ENCODE data around the gene TGM1.

Gene TGM1

DNA sequence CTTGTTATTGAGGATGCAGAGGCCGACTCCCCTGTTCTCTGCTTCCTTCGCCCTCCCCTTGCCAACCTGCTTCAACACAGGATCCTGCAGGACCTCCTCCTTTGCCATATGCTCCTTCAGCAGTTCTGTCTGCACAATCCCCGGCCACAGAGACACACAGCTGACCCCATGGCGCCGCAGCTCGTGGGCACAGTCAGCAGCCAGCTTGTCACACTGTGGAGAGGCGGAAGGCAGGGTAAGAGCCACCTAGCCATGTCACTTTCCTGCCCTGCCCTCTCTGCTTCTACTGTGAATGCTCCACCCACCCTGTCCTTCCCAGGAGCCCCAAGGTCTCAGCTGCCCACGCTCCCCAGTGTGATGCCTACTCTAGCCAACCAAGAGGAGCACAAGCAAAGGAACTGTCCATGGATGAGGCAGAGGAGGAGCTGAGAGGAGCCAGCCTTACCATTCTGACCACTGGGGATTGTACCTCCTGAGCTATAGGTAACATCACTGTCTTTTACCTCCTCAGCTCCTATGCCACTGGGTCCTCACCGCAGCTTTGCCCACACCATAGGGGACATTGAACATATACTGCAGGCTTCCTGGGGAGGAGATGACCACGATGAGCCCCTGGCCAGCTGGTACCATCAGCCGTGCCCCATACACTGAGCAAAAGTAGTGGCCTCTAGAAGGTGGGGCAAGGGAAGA lies 29.3 kb upstream of the TGM1 start:
- DNase-seq = no peak

DNA sequence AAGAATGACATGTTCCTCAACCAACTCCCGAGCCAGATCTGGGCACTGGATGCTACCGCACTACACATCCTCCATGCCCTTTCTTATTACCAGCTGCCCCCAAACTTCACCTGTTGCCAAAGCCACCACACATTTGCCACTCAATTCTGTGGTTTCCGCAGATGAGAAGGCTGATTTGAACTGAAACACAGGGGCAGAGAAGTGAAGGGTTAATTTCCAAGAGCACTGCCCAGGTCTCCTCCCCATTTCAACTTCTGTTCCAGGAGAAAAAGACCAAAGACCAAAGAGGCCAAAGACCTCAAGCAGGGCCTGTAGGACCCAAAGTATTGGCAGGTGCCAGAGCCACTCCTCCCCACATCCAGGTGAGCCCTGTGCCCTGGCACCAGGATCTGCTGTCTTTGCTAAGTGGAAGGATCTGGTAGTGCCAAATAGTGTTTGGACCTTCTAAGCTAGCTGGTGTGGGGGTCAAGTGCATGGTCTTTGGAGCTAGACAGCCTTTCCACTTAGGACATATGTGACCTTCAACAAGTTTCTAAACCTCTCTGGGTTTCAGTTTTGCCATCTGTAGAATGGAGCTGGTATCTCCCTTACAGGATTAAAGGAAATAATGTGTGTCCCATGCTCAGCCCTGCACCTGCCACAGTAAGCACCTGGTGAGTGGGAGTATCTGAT lies 28.6 kb upstream of the TGM1 start:
- no peak for DNase-seq

DNA sequence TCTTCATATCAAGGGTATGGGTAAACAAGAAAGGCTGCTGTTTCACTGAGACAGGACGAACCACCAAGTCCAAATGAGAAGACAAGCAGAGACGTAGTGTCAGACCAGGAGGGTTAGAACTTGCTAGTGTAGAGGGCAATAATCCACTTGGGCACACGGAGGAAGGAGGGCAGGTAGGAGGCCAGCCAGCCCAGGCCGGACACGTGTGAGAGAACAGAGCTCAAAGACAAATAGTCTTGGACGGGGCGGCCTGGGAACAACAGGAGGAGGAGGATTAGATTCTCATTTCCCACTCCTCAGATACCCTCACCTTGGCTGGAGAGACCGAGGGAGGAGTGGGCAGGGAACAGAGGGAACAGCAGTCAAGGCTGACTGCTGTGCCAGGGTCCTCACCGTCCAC lies 27.8 kb upstream of the TGM1 start:
- no peak for DNase-seq

DNA sequence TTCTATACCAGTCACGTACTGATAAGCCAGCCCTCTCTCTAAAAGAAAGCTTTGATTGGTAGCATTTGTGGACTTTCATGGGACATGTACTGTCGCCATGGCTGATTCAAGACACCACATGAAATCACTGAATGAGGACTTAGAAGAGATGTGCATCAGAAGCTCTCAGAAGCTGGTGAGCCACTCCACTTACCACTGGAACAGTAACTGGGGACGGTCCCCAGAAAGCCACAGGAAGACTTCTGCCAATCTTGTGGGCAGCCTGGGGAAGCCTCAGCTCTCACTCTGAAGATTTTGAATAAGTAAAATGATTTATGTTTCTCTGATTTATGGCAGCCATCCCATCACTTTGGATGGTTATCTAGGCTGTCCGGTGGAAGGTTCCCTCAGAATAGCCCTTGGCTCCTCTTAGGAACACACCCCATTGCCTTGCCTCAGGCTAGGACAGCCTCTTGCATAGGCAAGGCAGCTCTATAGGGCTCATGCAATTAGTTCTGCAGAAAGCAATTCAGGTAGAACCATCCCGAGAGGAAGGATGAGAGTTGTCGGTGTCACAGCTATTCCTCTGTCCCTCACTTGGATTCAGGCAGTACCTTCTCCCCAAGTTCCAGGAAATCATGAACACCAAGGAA lies 26.8 kb upstream of the TGM1 start:
- peak; percentile 25 for DNase-seq

DNA sequence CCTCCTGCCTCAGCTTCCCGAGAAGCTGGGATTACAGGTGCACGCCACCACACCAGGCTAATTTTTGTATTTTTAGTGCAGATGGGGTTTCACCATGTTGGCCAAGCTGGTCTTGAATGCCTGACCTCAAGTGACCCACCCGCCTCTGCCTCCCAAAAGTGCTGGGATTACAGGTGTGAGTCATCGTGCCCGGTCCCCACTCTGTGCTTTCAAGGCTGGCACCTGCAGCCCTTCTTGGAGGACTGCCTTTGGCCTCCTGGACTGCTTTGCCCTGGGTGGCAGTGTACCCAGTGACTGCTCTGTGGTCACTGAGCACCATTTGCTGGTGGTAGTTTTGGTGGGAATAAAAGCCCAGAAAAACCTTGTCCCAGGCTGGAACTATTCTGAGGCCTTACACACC lies 24.0 kb upstream of the TGM1 start:
- no peak for DNase-seq

DNA sequence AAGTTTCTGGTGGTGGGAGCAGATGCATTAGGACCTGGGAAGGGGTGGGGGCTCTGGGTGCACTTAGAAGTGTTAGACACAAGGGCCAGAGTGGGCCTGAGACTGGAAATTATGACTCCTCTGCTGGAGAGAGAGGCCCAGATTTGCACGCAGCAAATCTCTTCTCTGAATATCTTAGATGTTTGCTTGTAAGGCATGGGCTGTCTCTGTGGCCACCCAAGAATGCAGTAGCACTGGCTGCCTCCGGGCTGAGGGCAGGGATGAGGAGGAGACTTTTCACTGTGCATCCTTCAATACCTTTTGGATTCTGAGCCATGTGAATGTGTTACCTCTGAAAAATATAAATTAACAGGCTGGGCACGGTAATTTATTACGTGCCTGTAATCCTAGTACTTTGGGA lies 22.4 kb upstream of the TGM1 start:
- no peak for DNase-seq

DNA sequence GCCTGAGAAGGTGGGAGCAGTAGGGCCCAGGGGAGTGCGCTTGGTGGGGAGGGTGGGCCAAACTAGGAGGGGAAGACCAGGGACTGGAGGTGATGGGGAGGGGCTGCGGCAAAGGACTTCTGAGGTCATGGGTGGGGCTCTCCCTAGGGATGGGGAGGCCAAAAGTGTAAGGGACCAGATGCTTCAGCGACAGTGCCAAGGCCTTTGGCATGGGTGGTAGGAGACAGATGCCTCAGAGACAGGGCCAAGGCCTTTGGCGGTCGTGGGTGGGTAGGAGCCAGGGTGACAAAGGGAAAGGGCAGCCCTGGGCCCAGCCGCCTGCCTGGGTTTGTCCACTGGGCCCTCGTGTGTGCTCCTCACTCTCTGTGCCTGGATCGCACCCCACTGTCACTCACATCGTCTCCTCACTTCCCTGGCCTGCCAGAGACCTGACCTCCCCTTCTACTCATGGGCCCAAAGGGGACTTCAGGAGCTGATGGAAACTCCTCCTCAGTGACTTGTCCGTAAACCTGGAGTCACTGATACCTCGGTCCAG lies 21.6 kb upstream of the TGM1 start:
- no peak for DNase-seq

DNA sequence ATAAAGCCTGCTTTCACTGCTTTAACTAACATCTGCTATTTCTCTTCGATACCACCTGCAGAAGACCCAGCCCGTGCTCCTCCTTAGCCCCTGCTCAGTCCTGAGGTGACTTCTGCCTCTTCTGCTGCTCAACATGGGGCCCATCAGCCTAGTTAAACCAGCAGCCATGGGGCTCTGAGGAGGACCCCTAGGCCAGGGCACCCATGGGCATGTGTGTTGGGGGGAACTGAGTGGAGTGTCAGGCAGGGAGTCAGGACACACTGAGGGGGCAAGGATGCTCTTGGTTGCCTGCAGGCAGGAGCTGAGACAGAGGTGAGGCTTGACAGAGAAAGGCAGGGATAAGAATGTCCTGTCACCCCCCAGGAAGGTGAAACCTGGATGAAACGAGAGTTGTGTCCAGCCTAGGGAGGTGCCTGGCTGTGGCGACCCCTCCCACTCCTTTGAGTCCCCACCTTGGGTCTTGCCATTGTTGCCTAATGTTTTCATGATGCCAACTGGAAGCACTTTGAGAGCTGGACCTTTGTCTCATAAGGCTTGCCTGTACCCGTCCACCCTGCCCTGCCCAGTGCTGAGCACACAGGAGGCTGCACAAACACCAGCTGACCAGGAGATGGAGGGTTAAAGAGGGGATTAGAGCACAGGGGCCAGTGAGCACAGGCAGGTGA lies 21.0 kb upstream of the TGM1 start:
- DNase-seq = no peak

DNA sequence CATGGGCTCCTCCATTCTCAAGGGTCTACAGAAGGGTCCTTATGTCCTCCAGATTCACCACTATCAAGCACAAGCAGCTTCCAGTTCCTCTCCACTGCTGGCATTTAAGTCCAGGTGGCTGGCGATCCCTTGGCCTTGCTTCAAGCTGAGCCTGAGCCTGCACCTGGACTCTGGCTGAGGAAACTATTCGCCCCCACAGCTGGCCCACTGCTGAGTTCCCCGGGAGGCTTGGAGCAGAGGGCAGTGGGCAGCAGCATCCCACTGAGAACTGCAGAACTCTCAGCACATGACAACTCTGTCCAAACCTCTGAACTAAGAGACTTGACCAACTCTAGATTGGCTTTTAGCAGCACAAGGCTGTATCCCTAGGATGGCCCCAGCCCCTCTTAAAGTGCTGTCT lies 19.8 kb upstream of the TGM1 start:
- DNase-seq = no peak

DNA sequence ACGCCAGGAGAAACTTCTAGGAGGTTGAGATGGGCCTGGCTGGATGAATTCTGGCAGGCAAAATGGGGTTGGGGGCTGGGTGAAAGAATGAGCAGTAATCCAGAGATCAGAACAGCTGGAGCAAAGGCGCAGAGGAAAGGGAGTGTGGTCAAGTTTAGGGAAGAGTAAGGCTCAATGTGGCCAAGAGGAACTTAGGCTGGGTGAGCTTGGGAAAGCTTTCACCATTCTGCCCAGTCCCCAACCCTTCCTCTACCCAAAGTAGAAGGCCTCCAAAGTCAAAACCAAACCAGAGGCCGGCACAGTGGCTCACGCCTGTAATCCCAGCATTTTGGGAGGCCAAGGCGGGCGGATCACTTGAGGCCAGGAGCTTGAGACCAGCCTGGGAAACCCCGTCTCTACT lies 18.7 kb upstream of the TGM1 start:
- DNase-seq = no peak

DNA sequence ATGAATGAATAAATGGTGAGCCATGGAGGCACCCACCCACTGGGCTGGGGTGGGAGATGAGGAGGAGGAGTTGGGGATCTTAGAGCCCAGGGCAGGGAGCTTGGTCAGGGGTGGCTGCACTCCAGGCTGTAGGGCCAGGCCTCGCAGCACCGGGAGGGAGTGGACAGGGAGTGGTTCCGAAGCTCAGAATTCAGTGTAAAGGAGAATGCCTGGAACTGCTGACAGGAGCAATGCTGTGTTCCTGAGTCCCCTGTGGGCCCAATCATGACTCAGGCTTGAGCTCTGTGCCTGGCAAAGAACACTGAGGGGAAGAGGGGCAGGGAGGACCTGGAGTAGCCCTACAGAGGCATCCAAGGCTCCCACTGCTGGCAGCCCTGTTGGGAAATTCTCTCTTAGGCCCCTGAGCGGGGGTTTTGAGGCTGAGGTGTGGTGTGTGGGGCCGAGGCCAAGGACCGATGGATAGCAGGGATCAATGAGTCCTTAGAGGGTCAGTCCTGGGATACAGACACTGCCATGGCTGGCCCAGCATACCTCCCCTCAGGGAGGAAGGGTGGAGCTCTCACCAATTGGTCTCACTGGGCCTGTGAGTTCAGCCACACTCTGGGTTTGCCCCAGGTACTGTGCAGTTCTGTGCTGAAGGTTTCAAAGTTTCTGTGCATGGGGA lies 18.0 kb upstream of the TGM1 start:
- DNase-seq = no peak

DNA sequence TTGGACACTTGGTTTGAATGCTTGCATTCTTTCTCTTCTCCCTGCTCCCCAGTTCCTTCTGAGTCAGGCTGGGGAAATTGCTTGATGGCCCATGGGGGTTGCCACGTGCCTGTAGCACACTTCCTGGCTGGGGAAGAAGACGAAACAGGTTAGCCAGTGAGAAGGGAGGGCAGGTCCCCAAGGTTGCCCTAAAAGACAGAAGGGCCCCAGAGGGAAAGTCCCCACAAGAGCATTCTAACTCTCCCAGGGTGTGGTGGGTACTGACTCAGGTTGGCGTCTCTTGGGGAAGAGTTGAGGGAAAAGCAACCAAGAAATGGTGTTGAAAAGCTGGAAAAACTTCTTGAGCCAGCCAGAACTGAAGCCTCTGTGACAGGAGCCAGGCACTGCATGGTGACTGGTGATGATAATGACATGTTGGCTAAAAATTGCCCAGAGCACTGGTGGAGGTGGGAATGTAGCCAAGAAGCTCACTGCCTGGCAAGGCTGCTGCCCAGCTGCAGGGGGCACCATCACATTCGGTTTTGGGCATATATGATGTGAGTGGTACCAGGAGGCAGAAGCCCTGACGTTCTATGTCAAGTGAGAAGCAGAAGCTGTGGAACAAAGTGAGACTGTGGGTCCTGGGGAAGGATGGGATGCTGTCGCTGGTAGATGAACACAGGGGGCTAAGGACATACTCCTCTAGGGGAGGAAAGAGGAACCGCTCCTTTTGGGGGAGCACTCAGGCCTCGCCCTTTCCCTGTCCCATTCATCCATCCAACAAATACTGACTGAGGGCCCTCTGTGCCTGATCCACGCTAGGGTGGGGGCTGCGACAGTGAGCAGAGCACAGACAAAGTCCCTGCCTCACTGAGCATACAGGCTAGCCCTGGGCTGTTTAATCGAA lies 16.6 kb upstream of the TGM1 start:
- peak; percentile 91 for DNase-seq

DNA sequence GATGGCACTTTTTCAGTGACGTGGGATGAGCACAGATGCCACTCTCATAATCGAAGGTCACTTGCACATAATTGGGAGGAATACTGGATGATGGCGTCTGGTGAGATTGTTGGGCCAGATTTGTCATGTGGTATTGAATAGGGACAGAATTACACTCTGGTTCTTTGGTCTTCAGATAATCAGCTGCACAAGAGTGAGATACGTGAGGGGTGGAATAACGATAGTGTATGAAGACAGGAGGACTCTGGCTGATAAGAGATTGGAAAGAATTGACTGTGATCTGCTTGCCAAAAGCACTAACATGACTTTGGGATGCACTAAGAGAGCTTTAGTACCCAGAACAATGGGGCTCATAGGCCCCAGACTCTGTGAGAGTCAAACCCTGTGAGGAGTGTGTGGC lies 15.4 kb upstream of the TGM1 start:
- DNase-seq = peak; percentile 41

DNA sequence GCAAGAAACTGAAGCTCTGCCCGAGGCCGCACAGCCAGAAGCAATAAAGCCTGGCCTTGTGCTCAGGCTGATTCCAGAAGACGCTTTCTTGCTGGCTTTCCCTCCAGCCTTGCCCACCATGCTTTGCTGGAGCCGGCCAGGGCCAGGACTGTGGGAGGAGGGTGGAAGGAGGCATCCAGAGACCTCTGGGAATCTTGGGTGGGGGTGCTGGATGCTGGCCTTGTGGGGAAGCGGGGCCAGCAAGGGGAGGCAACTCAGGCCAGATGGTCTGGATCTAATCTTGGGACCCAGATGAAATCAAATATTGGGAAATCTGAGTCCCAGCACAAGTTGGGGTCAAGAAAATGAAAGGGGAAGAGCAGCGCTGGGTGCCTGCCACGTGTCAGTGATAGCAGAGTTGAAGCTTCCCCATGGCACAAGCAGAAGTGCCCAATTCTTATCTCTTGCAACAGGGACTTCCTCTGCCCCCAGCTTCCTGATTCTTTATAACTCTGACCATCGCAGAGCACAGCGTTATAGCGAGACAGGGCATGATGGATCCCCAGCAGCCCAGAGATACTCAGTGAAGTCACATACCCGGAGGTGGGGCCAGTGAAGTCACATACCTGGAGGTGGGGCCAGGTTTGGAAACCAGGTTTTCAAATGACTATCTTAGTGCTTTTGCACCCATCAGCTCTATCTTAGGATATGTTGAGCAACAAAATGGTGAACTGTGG lies 14.8 kb upstream of the TGM1 start:
- peak; percentile 95 for DNase-seq

DNA sequence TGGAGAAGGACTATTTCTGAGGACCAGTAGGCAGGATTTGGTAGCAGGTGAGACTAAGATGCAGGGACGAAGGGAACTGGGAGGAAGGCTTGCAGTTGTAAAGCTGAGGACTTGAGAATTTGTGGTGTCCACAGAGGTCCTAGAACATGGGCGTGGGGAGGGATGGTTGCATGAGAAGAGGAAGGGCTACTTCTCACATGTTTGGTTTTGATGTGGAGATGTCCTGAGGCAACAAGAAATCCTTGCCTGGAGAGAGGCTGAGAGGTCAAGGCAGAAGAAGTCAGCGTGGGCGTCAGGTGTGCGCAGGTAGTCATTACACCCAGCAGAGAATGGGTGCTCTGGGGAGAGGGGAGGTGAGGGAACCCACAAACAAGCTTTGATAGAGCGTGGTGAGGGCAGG lies 14.1 kb upstream of the TGM1 start:
- DNase-seq = no peak

DNA sequence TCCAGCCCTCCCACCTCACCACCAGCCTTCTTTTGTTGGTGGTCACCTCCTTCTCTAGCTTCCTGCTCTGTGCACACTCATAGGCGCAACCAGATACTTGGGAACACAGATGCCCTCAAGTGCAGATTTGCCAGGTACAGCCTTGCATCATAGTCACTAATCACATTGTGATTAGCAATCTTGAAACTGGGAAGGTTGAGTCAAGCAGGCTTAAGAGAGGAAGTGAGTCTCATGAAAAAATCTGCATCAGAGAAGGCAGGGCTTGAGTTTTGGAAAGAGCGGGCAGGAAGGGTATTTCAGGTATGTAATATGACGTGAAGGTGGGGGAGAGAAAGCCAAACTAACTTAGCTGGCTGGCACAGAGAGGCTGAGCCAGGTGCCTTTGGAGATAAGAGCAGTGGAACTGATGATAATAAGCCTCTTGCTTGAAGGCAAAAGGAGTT lies 11.1 kb upstream of the TGM1 start:
- peak; percentile 59 for DNase-seq

DNA sequence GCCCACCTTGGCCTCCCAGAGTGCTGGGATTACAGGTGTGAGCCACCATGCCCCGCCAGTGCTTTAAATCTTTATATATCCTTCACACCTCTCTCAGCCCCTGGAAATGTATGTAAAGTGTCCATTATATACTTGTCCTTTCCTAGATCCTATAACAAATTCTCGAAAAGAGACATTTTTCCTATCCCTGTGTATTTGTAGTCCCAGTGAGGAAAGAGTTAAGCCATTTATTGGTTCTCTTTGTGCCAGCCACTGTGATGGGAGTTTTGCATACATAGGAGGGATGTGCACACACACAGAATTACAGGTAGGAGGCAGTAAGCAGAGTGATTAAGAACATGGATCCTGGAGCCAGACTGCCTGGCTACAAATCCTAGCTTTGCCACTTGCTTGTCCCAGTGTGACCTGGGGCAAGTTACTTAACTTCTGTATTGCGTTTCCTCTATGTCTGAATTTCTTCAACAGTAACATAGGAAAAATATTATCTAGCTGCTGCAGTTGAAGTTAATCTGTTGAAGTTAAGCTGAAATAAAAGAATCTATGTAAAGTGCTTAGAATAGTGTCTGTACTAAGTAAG lies 10.5 kb upstream of the TGM1 start:
- DNase-seq = peak; percentile 24

DNA sequence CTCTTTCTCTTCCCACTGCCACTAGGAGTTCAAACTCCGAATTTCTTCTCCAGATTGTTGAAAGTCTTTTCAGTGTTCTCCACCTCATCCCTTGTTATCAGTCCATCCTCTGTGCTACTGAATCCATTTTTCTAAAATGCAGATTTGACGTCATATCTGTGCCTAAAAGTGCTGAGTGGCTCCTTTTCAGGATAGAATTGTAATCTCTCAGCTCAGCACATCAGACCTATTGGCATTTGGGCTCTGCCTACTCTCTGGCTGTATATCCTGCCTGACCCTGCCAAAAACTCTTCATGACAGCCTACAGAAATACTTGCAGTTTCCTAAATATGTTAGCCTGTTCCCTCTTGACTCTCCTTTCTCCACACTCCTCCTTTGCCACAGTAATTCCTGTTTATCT lies 9.5 kb upstream of the TGM1 start:
- no peak for DNase-seq

DNA sequence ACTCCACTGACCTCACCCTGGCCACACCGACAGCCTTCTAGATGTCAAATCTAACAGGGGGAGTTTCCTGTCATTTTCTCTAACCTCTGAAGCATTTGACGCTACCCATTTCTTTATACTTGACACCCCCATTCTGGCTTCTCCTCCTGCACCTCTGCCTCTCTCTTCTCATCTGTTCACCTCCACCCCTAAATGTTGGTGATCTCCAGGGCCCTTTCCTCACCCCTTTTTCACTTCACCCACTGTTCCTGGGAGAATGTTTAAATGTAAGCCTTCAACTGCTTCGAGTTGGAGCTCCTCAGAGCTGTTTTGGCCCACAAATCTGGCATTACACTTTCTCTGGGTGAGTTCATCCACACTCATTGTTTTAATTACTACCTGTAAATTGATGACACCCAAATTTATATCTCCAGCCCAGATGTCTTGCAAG lies 8.9 kb upstream of the TGM1 start:
- no peak for DNase-seq

DNA sequence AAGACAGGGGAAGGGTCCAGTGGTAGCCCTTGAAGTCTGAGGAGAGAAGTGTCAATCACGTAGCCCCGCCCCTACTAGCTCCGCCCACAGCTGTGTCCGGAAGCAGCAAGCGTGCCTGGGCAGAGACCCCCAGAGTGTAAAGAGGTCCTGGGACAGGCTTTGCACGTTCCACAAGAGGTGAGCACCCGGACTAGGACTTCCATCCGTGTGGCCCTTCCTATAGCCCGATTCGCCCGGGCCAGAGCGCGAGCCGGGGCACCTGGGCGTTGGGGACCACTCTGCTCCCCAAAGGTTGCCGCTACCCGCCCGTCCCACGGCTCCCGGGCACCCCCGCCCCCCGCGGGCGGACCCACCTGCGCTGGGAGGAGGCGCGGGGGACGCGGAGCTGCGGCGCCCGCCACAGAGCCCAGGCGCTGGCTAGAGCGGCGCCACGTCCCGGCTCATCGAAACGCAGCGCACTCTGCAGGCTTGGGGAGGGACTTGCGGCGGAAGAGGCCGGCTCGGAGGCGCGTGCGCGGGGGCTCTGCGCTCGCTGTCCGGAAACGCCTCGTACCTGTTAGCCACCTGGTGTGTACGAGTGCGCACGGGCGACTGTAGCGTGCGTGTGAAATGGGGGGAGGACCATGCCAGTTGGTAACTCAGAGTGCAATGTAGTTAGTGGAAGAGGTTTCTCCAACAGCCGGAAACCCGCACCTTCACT lies 8.3 kb upstream of the TGM1 start, which contains the start of gene RABGGTA:
RABGGTA (minus strand) TSS at position 464 of the 700 bp plus-strand sequence. CDS start 482 bp downstream, outside the sequence.
- DNase-seq = peak; percentile 95

Data from hematopoietic multipotent progenitor cell treated with erythropoietin and hydrocortisone succinate and interleukin-3 and kit ligand, for 4 days (in vitro differentiated cells).